ENCODE measurements around the gene RNF115.

RNF115 gene

DNA sequence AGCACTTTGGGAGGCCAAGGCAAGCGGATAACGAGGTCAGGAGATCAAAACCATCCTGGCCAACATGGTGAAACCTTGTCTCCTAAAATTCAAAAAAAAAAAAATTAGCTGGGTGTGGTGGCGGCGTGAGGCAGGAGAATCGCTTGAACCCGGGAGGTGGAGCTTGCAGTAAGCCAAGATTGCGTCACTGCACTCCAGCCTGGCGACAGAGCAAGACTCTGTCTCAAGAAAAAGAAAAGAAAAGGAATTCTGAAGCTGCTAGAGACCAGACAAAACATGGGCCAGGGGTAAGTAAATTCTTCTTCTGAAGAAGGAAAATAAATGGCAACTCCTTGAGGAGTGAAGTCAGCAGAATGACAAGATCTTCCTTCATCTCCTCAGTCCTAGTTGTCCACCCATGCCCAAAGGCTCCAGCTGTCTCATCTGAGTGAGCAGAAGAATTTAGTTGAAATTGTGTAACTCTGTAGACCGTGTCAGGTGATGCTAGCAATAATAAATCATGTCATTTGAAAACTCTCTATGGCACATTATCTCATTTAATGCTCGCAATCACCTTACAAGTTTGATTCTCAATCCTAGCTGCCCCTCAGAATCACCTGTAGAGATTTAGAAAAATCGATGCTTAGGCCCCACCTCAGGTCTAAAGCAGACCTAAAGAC lies 131.0 kb downstream of the RNF115 start:
- H3K4me3 ChIP-seq (replicated peaks; ENCODE audit: low read depth, low read length), result no peak overlapping the region
- no peak for TF ChIP-seq CTCF (IDR thresholded peaks at IDR 0.05; ENCODE audit: low read length, missing control alignments)
- no peak for DNase-seq (ENCODE audit: low read depth)

GRCh38 chr1:145690587-145691558 lies 133.0 kb downstream of the RNF115 start:
- DNase-seq (ENCODE audit: low read depth), result peak; percentile 58
- H3K4me3 ChIP-seq (replicated peaks; ENCODE audit: low read depth, low read length), result no peak overlapping the region
- TF ChIP-seq CTCF (IDR thresholded peaks at IDR 0.05; ENCODE audit: low read length, missing control alignments), result no peak

GRCh38 chr1:145689922-145690321 lies 134.0 kb downstream of the RNF115 start:
- TF ChIP-seq CTCF (IDR thresholded peaks at IDR 0.05; ENCODE audit: low read length, missing control alignments), result no peak
- DNase-seq (ENCODE audit: low read depth), result no peak
- no peak overlapping the region for H3K4me3 ChIP-seq (replicated peaks; ENCODE audit: low read depth, low read length)

DNA sequence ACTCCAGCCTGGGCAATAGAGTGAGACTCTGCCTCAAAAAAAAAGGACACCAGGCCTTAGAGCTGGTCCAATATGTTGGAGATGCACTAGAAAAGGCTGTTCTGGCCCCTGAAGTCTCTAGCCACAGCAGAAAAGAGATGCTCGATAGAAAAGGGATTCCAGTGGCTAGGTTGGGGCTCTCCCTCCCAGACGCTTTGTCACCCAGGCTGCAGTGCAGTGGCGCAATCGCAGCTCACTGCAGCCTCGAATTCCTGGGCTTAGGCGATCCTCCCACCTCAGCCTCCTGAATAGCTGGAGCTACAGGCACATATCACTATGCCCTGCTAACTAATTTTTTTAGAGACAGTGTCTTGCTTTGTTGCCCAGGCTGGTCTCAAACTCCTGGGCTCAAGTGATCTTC lies 135.0 kb downstream of the RNF115 start:
- no peak for DNase-seq (ENCODE audit: low read depth)
- H3K4me3 ChIP-seq (replicated peaks; ENCODE audit: low read depth, low read length), result no peak overlapping the region
- no peak for TF ChIP-seq CTCF (IDR thresholded peaks at IDR 0.05; ENCODE audit: low read length, missing control alignments)
